Neural cell (in vitro differentiated cells): ENCODE results near the gene SNRPA1. TPM values are rescaled to one million over a fixed set of nuclear protein-coding genes. Genes with fewer than 3 reads are reported as not detected.
A peak's percentile ranks its signal among the peaks of the same experiment; 100 is the strongest.
"Not testable (repeated sequence)": the region's sequence is repeated elsewhere in the genome, so short reads cannot be mapped to it uniquely, and the experiment has no call there.

Experiments used
- H2AFZ ChIP-seq: fragments of 200-600, 300-800 bp; sonication (generic), shearing (Covaris generic); 2 replicates; pipeline ENCODE4 v1.6.0; 2014; ENCODE audit warnings: low read depth, mild to moderate bottlenecking, antibody characterized with exemption, low read length, moderate library complexity
- H3F3A ChIP-seq: fragments of 200-600 bp; shearing (Covaris generic); 2 replicates; pipeline ENCODE4 v1.6.1; 2016; ENCODE audit warnings: mild to moderate bottlenecking, moderate library complexity, mixed read lengths, antibody characterized with exemption, low read length; ENCODE audit not compliant: insufficient read depth, poor library complexity, severe bottlenecking
- H3K27ac ChIP-seq: fragments of 200-600, 300-800 bp; sonication (generic), shearing (Covaris generic); 2 replicates; pipeline ENCODE4 v1.5.1; 2014; ENCODE audit warnings: mild to moderate bottlenecking, low read length, moderate library complexity
- H3K27me3 ChIP-seq: fragments of 300-800, 200-600 bp; sonication (generic), shearing (Covaris generic); 2 replicates; pipeline ENCODE4 v1.6.0; 2014; ENCODE audit warnings: mild to moderate bottlenecking, low read depth, low read length, moderate library complexity; ENCODE audit not compliant: insufficient read depth
- H3K36me3 ChIP-seq: fragments of 300-800, 200-600 bp; sonication (generic), shearing (Covaris generic); 2 replicates; pipeline ENCODE4 v1.5.1; 2014; ENCODE audit warnings: mild to moderate bottlenecking, antibody characterized with exemption, low read length, moderate library complexity; ENCODE audit not compliant: insufficient read depth
- H3K4me2 ChIP-seq: fragments of 300-800, 200-600 bp; sonication (generic), shearing (Covaris generic); 2 replicates; pipeline ENCODE4 v1.6.0; 2014; ENCODE audit warnings: mild to moderate bottlenecking, low read length
- H3K4me3 ChIP-seq: fragments of 300-800, 200-600 bp; sonication (generic), shearing (Covaris generic); 2 replicates; pipeline ENCODE4 v1.5.1; 2014; ENCODE audit warnings: mild to moderate bottlenecking, low read length, moderate library complexity
- H3K79me2 ChIP-seq: fragments of 200-600 bp; shearing (Covaris generic); replicated peaks from 2 replicates; pipeline ENCODE4 v1.6.0; 2014; ENCODE audit warnings: mild to moderate bottlenecking, low read length, moderate library complexity; ENCODE audit not compliant: insufficient read depth
- H3K9ac ChIP-seq: fragments of 300-800, 200-600 bp; sonication (generic), shearing (Covaris generic); 2 replicates; pipeline ENCODE4 v1.6.1; 2016; ENCODE audit warnings: mild to moderate bottlenecking, low read length, mixed read lengths
- H3K9me2 ChIP-seq: fragments of 200-600 bp; shearing (Covaris generic); 2 replicates; pipeline ENCODE4 v1.6.1; 2016; ENCODE audit warnings: mild to moderate bottlenecking, low read length, mixed read lengths; ENCODE audit not compliant: insufficient read depth
- H3K9me3 ChIP-seq: fragments of 200-600, 300-800 bp; sonication (generic), shearing (Covaris generic); 2 replicates; pipeline ENCODE4 v1.6.1; 2016; ENCODE audit warnings: mild to moderate bottlenecking, mixed run types, low read length, moderate library complexity, mixed read lengths
- H4K20me1 ChIP-seq: fragments of 200-600 bp; shearing (Covaris generic); 2 replicates; pipeline ENCODE4 v1.6.1; 2016; ENCODE audit warnings: mild to moderate bottlenecking, mixed run types; ENCODE audit not compliant: insufficient read depth
- EZH2 ChIP-seq: fragments of 200-600, 300-800 bp; shearing (Covaris generic), sonication (generic); IDR thresholded peaks from 2 replicates; pipeline ENCODE4 v1.6.1; 2014; ENCODE audit warnings: antibody characterized with exemption, low read length, borderline replicate concordance, mild to moderate bottlenecking; ENCODE audit not compliant: insufficient read depth, poor library complexity, severe bottlenecking
- MXI1 ChIP-seq: fragments of 450-650 bp; conservative IDR thresholded peaks from 2 replicates; pipeline ENCODE4 v1.6.1; 2014; ENCODE audit warnings: antibody characterized with exemption, mild to moderate bottlenecking; ENCODE audit not compliant: poor library complexity, severe bottlenecking
- POLR2AphosphoS5 ChIP-seq: IDR thresholded peaks from 2 replicates; pipeline ENCODE4 v1.6.1; 2012
- RAD21 ChIP-seq: fragments of 450-650 bp; conservative IDR thresholded peaks from 2 replicates; pipeline ENCODE4 v1.6.1; 2014; ENCODE audit warnings: antibody characterized with exemption, mild to moderate bottlenecking, moderate library complexity
- SMC3 ChIP-seq: fragments of 450-650 bp; conservative IDR thresholded peaks from 2 replicates; pipeline ENCODE4 v1.6.1; 2014; ENCODE audit warnings: antibody characterized with exemption, mild to moderate bottlenecking, moderate library complexity; ENCODE audit not compliant: poor library complexity
- TAF1 ChIP-seq: IDR thresholded peaks from 2 replicates; pipeline ENCODE4 v1.6.1; 2012; ENCODE audit warnings: low read depth
- polyA plus RNA-seq: library from polyadenylated mRNA; depleted of rRNA; stranded (reverse); fragments of >200 nt; gene quantifications from 2 replicates; pipeline ENCODE4 v1.2.3, GENCODE V29; 2014
- TF ChIP-seq, protein P1 (sequence below): fragments of 450-650 bp; IDR thresholded peaks from 2 replicates; pipeline ENCODE4 v1.5.1; 2014; ENCODE audit warnings: antibody characterized with exemption, mild to moderate bottlenecking, moderate library complexity; ENCODE audit not compliant: poor library complexity, severe bottlenecking
- TF ChIP-seq, protein P2 (sequence below): IDR thresholded peaks from 2 replicates; pipeline ENCODE4 v1.6.1; 2012; ENCODE audit warnings: borderline replicate concordance

Gene SNRPA1
- polyA plus RNA-seq, 1 donor from 2014 or later = 53.6 TPM

DNA sequence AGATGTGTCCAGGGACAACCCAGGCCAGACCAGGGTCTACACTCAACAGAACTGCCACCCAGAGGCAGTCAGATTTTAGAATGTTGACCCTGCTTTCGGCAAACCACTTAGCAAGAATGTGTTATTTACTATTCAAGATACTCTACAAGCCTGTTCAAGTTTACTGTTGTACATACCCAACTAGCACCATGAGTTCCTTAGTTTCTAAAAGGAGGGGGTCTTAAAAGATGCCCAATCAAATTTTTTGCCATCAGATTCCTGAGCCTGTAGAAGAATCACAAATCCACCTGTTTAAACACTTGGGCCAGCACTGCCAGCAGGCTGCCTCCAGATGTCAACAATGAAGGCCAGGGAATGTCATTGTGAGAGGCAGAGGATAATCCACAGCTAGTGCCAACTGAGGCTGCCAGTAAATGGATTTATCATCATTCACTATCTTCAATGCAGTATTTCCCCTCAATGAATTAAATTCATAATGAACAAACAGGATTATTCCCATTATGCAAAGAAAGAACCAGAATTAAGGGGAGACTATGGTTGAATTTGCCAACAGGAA, 43.5 kb upstream of the SNRPA1 start:
- no peaks in the 10 kb centered on the region for H3K9me3 ChIP-seq
- H2AFZ ChIP-seq = no peak overlapping the region
- no peaks in the 10 kb centered on the region for H3F3A ChIP-seq
- no peak overlapping the region for H3K27ac ChIP-seq
- no peaks in the 10 kb centered on the region for H3K27me3 ChIP-seq
- no peak overlapping the region for H3K9ac ChIP-seq
- H3K9me2 ChIP-seq = no peaks in the 10 kb centered on the region
- H3K4me2 ChIP-seq = no peak overlapping the region
- H4K20me1 ChIP-seq = no peaks in the 10 kb centered on the region
- no peaks in the 10 kb centered on the region for H3K36me3 ChIP-seq
- TF ChIP-seq, protein P1, sequence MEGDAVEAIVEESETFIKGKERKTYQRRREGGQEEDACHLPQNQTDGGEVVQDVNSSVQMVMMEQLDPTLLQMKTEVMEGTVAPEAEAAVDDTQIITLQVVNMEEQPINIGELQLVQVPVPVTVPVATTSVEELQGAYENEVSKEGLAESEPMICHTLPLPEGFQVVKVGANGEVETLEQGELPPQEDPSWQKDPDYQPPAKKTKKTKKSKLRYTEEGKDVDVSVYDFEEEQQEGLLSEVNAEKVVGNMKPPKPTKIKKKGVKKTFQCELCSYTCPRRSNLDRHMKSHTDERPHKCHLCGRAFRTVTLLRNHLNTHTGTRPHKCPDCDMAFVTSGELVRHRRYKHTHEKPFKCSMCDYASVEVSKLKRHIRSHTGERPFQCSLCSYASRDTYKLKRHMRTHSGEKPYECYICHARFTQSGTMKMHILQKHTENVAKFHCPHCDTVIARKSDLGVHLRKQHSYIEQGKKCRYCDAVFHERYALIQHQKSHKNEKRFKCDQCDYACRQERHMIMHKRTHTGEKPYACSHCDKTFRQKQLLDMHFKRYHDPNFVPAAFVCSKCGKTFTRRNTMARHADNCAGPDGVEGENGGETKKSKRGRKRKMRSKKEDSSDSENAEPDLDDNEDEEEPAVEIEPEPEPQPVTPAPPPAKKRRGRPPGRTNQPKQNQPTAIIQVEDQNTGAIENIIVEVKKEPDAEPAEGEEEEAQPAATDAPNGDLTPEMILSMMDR = no peak
- no peak for TF ChIP-seq EZH2
- TF ChIP-seq SMC3 = no peak
- no peaks in the 10 kb centered on the region for H3K79me2 ChIP-seq
- no peak overlapping the region for H3K4me3 ChIP-seq

DNA sequence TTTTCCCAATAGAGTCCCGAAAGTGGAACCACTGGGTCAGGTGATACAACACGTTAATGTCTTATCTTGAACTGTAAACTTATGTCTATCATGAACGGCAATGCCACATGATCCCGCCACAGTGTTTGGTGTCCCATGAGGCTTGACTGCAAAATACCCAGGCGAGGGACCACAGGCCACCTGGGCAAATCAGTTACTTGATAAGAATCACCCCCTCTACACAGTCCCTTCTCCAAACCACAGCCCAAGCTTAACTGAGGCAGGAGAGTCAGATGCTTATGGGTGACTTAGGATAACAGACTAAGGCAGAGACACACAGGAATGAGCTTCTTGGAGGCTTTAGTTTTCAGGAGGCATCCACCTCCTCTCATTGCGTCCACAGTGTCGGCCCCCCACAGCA, 42.9 kb upstream of the SNRPA1 start:
- Histone ChIP-seq H3K27ac (no peak overlapping the region), H2AFZ (no peak overlapping the region), H3K27me3 (no peaks in the 10 kb centered on the region), H3F3A (no peaks in the 10 kb centered on the region), H3K9me2 (no peaks in the 10 kb centered on the region), H3K4me3 (no peak overlapping the region), H3K9ac (no peak overlapping the region), H4K20me1 (no peaks in the 10 kb centered on the region), H3K36me3 (no peaks in the 10 kb centered on the region), H3K9me3 (no peaks in the 10 kb centered on the region), H3K79me2 (no peaks in the 10 kb centered on the region), H3K4me2 (no peak overlapping the region)
- TF ChIP-seq, protein P1 = no peak
- no peak for TF ChIP-seq EZH2
- TF ChIP-seq TAF1 = no peak
- TF ChIP-seq, protein P2, sequence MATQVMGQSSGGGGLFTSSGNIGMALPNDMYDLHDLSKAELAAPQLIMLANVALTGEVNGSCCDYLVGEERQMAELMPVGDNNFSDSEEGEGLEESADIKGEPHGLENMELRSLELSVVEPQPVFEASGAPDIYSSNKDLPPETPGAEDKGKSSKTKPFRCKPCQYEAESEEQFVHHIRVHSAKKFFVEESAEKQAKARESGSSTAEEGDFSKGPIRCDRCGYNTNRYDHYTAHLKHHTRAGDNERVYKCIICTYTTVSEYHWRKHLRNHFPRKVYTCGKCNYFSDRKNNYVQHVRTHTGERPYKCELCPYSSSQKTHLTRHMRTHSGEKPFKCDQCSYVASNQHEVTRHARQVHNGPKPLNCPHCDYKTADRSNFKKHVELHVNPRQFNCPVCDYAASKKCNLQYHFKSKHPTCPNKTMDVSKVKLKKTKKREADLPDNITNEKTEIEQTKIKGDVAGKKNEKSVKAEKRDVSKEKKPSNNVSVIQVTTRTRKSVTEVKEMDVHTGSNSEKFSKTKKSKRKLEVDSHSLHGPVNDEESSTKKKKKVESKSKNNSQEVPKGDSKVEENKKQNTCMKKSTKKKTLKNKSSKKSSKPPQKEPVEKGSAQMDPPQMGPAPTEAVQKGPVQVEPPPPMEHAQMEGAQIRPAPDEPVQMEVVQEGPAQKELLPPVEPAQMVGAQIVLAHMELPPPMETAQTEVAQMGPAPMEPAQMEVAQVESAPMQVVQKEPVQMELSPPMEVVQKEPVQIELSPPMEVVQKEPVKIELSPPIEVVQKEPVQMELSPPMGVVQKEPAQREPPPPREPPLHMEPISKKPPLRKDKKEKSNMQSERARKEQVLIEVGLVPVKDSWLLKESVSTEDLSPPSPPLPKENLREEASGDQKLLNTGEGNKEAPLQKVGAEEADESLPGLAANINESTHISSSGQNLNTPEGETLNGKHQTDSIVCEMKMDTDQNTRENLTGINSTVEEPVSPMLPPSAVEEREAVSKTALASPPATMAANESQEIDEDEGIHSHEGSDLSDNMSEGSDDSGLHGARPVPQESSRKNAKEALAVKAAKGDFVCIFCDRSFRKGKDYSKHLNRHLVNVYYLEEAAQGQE = no peak
- TF ChIP-seq MXI1 = no peak
- no peak for TF ChIP-seq RAD21
- TF ChIP-seq POLR2AphosphoS5 = no peak

DNA sequence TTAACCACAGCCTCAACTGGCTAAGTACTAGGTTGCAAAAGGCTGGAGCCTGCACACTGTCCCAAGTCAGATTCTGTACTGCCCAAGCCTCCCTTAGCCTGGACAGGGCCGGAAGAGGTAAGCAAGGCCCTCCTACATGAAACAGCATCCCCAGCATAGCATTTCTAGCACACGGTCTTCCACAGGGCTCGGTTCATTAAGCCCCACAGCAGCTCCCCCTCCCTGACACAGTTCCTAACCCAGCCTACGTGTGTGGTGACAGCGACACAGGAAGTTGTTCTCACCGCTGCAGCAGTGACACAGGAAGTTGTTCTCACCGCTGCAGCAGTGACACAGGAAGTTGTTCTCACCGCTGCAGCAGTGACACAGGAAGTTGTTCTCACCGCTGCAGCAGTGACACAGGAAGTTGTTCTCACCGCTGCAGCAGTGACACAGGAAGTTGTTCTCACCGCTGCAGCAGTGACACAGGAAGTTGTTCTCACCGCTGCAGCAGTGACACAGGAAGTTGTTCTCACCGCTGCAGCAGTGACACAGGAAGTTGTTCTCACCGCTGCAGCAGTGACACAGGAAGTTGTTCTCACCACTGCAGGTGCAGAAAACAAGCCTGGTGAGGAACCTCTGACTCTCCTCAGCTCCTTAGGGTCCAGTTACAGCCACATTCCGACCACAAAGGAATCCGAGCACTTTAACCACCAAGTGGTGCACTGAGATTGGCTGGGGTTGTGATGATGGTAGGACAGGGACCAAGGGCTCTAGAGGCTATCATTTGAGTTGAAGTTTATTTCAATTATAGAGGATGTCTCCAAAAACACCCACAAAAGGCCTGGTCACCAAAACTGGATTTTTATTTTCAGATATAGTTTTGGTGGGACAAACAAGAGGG, 39.1 kb upstream of the SNRPA1 start:
- not testable (repeated sequence) for H3F3A ChIP-seq, H2AFZ ChIP-seq, H3K9ac ChIP-seq, H3K9me2 ChIP-seq, H4K20me1 ChIP-seq, H3K4me2 ChIP-seq, H3K79me2 ChIP-seq, H3K27me3 ChIP-seq, H3K36me3 ChIP-seq, H3K9me3 ChIP-seq, H3K27ac ChIP-seq
- peak overlapping the region; percentile 45 for H3K4me3 ChIP-seq
